ENCODE data around the gene BUD31.

DNA sequence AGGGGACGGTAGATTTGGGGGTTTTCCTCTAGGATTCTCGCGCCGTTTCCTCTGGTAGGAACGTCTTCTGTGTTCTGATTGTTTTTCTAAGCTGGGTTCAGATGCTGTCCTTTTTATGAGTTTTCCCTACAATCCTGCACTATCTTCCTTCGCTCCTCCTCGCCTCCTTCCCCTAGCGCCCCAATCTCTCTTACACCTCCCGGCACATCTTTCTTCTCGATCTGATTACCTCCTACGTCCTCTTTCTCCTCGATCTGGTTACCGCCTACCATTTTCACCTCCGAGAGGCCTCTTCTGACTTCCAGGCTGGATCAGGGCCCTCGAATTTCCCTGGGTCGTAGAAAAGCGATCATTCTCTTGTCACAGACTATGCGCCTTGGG, 413 bp downstream of the BUD31 start:
- TF ChIP-seq, protein P1, sequence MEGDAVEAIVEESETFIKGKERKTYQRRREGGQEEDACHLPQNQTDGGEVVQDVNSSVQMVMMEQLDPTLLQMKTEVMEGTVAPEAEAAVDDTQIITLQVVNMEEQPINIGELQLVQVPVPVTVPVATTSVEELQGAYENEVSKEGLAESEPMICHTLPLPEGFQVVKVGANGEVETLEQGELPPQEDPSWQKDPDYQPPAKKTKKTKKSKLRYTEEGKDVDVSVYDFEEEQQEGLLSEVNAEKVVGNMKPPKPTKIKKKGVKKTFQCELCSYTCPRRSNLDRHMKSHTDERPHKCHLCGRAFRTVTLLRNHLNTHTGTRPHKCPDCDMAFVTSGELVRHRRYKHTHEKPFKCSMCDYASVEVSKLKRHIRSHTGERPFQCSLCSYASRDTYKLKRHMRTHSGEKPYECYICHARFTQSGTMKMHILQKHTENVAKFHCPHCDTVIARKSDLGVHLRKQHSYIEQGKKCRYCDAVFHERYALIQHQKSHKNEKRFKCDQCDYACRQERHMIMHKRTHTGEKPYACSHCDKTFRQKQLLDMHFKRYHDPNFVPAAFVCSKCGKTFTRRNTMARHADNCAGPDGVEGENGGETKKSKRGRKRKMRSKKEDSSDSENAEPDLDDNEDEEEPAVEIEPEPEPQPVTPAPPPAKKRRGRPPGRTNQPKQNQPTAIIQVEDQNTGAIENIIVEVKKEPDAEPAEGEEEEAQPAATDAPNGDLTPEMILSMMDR (CRISPR knock-in tag; IDR thresholded peaks at IDR 0.05) = no peak
- TF ChIP-seq PTBP1 (IDR thresholded peaks at IDR 0.05; ENCODE audit: low read depth, low read length, poor library complexity, severe bottlenecking) (no peak), SP5 (CRISPR knock-in tag; IDR thresholded peaks at IDR 0.05; ENCODE audit: borderline replicate concordance, low read depth) (no peak), ZNF652 (CRISPR knock-in tag; IDR thresholded peaks at IDR 0.05; ENCODE audit: borderline replicate concordance, low read depth) (no peak), YY1 (IDR thresholded peaks at IDR 0.05; ENCODE audit: insufficient read depth, insufficient replicate concordance, low read depth, low read length) (no peak), POLR2AphosphoS2 (IDR thresholded peaks at IDR 0.05; ENCODE audit: low read depth, low read length) (no peak), CCAR2 (optimal IDR thresholded peaks at IDR 0.05; ENCODE audit: low read depth, low read length) (no peak), RAD21 (CRISPR knock-in tag; IDR thresholded peaks at IDR 0.05) (no peak)
- TF ChIP-seq, protein P2, sequence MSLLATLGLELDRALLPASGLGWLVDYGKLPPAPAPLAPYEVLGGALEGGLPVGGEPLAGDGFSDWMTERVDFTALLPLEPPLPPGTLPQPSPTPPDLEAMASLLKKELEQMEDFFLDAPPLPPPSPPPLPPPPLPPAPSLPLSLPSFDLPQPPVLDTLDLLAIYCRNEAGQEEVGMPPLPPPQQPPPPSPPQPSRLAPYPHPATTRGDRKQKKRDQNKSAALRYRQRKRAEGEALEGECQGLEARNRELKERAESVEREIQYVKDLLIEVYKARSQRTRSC (CRISPR knock-in tag; IDR thresholded peaks at IDR 0.05; ENCODE audit: low read depth) = no peak
- TF ChIP-seq, protein P3, sequence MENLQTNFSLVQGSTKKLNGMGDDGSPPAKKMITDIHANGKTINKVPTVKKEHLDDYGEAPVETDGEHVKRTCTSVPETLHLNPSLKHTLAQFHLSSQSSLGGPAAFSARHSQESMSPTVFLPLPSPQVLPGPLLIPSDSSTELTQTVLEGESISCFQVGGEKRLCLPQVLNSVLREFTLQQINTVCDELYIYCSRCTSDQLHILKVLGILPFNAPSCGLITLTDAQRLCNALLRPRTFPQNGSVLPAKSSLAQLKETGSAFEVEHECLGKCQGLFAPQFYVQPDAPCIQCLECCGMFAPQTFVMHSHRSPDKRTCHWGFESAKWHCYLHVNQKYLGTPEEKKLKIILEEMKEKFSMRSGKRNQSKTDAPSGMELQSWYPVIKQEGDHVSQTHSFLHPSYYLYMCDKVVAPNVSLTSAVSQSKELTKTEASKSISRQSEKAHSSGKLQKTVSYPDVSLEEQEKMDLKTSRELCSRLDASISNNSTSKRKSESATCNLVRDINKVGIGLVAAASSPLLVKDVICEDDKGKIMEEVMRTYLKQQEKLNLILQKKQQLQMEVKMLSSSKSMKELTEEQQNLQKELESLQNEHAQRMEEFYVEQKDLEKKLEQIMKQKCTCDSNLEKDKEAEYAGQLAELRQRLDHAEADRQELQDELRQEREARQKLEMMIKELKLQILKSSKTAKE (CRISPR knock-in tag; IDR thresholded peaks at IDR 0.05; ENCODE audit: borderline replicate concordance) = no peak

Measured in HepG2 (cell line).